TTC549 (cell line): ENCODE measurements around the gene IL19.
"Not testable (repeated sequence)": the region's sequence is repeated elsewhere in the genome, so short reads cannot be mapped to it uniquely, and the experiment has no call there.

ENCODE experiments used
- FAIRE-seq: peaks from 2 replicates; lab custom pipeline; 2012; peaks lifted over from hg19 to GRCh38; lab: Jason Lieb, UNC

The IL19 gene

GRCh38 chr1:206741142-206741701 is 29.4 kb upstream of the IL19 start:
- FAIRE-seq = no peak

- no peak for FAIRE-seq
Measured at GRCh38 chr1:206742719-206743383, 27.7 kb upstream of the IL19 start.

- no peak for FAIRE-seq
Measured at GRCh38 chr1:206744683-206745082, 25.9 kb upstream of the IL19 start.

GRCh38 chr1:206745301-206745700 is 25.3 kb upstream of the IL19 start:
- FAIRE-seq = no peak

- no peak for FAIRE-seq
Measured at GRCh38 chr1:206748348-206749030, 22.1 kb upstream of the IL19 start.

- FAIRE-seq = no peak
Measured at GRCh38 chr1:206751891-206752290, 18.7 kb upstream of the IL19 start.

- no peak for FAIRE-seq
Measured at GRCh38 chr1:206752481-206752880, 18.1 kb upstream of the IL19 start.

GRCh38 chr1:206753141-206753540 is 17.4 kb upstream of the IL19 start:
- FAIRE-seq = no peak

GRCh38 chr1:206754011-206754410 is 16.6 kb upstream of the IL19 start:
- no peak for FAIRE-seq

GRCh38 chr1:206757524-206758266 is 12.9 kb upstream of the IL19 start:
- FAIRE-seq = no peak

- FAIRE-seq = no peak
Measured at GRCh38 chr1:206760590-206760989, 10.0 kb upstream of the IL19 start.

- FAIRE-seq = no peak
Measured at GRCh38 chr1:206761159-206761768, 9.3 kb upstream of the IL19 start.

GRCh38 chr1:206762741-206763364 is 7.7 kb upstream of the IL19 start:
- not testable (repeated sequence) for FAIRE-seq

- not testable (repeated sequence) for FAIRE-seq
Measured at GRCh38 chr1:206765771-206766170, 4.8 kb upstream of the IL19 start.

GRCh38 chr1:206766251-206766856 is 4.2 kb upstream of the IL19 start:
- no peak for FAIRE-seq

- FAIRE-seq = no peak
Measured at GRCh38 chr1:206768472-206769303, 1.9 kb upstream of the IL19 start.

- no peak for FAIRE-seq
Measured at GRCh38 chr1:206769304-206769731, 1.3 kb upstream of the IL19 start.

GRCh38 chr1:206771338-206771692 is 742 bp downstream of the IL19 start:
- no peak for FAIRE-seq

- no peak for FAIRE-seq
Measured at GRCh38 chr1:206772243-206772937, 1.8 kb downstream of the IL19 start, which contains the start of gene IL10. Gene IL10 (minus strand): TSS chr1:206772494. CDS start chr1:206772435, 59 bp downstream.

- no peak for FAIRE-seq
Measured at GRCh38 chr1:206774093-206774492, 3.5 kb downstream of the IL19 start.
